GM18499 (cell line): Measurements from ENCODE around the gene EVPL.

Experiments
- ATAC-seq: cut with Tn5 transposase; IDR thresholded peaks from one replicate; pipeline ENCODE4 v1.9.1; 2021; ENCODE audit warnings: moderate number of reproducible peaks; ENCODE audit not compliant: insufficient read depth, unreplicated experiment

The EVPL gene

GRCh38 chr17:76019833-76020467 is 7.2 kb downstream of the EVPL start:
- ATAC-seq: no peak

- ATAC-seq: no peak
Measured at GRCh38 chr17:76018801-76019200, 8.3 kb downstream of the EVPL start.

DNA sequence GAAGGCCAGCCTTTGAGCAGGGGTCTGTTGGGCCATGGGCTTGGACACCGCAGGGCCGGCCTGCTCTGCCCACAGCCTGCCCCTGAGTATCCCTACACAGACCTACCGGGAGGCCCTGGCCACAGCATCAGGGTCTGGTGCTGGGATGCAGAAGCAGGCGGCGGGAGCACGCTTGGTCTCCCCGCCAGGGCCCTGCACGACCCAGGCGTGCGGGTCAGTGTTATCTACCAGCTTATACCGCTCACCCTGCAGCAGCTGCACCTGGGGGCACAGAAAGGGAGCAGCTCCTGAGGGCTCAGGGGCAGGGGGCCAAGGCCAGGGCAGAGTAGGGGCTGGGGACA is 8.8 kb downstream of the EVPL start:
- ATAC-seq: no peak

DNA sequence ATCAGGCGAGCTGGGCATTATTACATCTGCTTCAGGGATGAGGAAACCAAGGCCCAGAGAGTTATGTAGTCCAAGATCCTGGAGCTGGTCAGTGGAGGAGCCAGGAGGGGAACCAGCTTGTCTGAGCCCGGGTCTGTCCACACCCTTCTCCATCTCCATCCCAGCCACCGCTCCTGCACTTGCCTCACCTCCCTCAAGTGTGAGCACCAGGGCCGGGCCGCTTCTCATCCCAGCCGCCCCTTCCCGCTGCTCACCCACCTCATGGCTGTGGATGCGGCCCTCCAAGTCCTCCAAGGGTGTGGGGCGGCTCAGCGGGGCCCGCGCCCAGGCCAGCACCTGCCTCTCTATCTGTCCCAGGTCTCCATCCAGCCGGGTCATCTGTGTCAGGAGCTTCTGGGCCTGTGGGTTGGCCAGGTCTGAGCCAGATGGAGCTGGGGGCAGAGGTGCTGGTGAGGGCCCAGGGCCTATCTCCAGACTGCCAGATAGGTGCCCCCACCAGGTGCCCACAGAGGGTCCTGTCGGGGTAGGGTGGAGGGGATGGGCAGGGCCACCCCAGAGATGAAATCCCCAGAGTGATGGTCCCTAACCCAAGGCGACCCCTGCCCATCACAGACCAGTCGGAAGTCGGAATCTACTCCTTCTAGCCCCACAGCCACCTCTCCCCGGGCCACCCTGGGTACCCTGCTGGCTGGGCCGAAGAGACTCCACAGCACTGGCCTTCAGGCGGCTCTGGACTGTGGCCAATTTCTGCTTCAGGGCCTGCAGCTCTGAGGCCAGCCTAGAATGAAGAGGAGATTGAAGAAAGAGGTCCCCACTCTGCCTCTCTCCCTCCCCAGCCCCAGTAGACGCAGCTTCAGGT is 9.4 kb downstream of the EVPL start:
- no peak for ATAC-seq

DNA sequence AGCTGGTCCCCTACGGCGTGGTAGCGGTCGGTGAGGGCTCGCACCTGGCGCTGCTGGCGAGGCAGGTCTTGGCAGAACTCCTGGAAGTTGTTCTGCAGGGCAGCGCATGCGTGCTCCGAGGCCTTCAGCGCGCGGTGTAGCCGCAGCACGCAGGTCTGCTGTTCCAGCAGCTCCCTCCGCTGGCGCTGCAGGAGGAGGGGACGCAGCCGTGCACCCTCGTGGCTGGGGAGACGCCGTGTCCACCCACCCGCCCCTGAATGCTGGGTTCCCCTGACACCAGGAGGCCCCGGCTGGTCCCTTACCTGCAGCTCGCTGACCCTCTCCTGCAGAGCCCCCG is 12.2 kb downstream of the EVPL start:
- ATAC-seq: no peak

DNA sequence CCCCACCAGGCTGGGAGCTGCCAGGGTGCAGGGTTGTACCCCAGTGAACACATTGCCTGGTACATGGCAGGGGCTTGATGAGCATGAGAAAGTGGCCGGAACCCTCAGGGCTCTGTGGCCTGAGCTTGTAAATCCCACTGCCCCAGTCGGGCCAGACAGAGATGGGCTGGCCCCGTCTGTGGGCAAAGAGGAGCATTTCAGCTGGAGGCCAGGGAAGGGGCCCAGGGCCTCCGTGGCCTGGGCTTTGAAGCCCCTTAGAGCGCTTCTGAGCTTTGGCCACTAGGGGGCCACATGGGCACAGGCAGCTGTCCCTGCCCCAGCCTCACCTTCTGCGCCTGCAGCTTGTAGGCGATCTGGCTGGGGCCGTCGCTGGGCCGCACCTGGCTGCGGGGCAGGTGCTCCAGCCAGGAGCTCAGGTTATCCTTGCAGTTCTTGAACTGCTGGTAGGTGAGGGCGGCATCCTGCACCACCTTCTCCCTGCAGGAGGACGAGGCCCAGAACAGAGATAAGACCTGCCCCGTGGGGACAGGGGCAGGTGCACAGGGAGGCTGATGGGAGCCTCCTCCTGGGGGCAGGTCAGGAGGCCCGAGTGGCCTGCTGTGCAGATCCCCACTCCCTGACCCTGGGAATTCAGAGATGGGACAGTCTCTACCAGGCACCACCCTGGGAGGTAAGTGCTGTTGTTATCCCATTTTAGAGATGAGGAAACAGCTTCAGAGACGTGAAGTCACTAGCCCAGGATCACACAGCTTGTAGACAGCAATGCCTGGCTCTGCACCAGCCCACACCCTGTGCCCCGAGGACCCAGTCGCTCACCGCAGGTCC is 12.8 kb downstream of the EVPL start:
- ATAC-seq: no peak

DNA sequence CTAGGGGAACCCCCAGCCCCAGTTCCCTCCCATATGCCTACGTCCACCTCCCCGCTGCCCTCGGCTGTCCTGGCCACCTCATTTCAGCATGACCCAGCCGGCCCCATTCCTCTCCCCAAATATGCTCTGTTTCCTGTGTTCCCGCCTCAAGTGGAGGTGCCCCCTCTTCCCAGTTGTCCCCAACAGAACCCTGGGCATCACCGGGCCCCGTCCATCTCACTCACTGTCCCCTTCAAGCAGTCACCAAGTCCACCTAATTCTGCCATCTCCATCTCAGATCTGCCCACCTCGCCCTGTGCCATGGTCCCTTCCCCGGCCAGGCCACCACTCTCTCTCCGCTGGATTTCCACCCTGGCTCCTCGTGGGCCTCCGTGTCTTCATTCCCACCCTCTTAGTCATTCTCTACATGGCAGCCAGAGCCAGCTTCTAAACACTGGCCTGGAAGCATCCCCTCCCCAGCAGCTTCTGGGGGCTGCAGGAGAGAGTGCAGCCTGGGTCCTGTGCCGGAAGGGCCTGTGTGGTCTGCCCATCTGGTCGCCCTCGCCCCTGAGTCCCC is 13.7 kb downstream of the EVPL start:
- no peak for ATAC-seq

DNA sequence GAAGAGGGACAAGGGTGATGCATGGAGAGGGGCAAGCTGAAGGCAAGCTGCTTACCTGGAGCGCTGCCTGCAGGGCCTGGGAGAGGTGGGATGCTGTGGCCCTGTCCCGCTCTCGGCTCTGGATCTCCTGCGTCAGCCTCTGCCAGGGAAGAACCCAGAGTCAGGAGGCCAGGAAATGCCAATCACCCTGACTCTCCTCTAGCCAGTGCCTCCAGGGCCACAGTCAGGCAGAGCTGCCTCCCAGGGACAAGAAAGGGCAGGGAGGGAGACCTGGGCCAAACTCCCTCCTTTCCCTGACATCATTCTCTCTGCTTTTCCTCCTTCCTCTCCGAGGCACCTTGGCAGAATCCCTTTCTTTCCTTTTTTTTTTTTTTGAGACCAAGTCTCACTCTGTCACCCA is 15.2 kb downstream of the EVPL start:
- no peak for ATAC-seq

- ATAC-seq: no peak
Measured at GRCh38 chr17:76009969-76010661, 17.0 kb downstream of the EVPL start.

DNA sequence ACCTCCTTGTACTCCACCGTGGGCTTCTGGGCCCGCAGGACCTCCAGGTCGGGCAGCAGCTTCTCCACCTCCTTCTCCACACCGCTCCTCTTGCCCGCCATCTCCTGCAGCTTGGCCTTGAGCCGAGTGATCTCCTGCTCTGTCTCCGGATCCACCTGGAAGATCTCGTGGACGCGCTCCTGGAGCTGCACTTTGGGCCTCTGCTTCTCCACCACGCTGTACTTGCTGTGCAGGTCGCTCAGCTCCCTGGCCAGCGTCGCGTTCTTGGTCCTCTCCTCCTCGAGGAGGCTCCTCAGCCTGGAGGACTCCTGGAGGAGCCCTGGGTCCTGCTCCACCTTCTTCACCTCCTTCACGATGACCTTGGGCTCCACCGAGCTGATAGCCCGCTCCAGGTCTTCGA is 17.7 kb downstream of the EVPL start:
- no peak for ATAC-seq

DNA sequence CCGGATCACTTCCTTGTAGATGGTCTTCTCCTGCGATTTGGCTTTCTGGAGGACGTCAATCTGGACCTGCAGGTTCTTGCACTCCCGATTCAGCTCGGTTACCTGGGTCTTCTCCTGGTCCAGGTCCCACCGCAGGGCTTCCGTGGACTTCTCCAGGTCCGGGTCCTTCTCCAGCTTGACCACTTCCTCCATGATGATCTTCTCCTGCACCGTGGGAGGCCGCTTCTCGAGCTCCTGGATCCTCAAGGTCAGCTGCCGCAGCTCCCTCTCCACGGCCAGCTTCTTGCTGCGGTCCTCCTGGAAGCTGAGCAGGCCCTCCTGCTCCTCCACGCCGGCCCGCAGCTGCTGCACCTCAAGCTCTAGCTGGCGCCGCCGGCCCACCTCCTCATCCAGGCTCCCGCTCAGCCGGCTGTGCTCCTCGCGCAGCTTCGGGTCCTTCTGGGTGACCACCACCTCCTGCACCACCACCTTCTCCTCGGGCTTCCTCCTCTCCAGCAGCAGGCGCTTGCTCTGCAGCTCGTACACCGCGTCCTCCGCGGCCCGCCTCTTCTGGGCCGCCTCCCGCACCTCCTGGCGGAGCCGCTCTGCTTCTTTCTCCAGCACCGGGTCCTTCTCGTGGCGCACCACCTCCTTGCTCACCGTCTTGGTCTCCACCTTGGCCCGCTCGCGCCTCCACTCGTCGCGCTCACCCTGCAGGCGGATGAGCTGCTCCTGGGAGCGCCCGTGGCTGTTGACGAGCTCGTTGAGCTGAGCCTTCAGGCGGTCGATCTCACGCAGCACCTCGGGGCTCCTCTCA is 18.3 kb downstream of the EVPL start:
- no peak for ATAC-seq

- no peak for ATAC-seq
Measured at GRCh38 chr17:76008208-76008607, 18.9 kb downstream of the EVPL start.

DNA sequence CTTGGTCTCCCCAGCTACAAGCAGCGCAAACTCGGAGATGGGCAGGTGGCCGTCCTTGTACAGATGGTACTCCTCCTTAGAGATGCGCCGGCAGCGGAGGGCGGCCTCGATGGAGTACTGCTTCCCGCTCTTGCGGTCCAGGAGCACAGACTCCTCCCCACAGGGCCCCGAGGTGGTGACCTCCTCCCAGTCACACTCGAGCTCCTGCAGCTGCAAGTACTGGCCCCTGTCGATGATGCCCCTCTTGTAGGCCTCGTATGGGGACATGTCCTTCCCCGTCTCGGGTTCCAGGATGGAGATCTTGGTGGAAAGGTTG is 19.3 kb downstream of the EVPL start:
- ATAC-seq: no peak

DNA sequence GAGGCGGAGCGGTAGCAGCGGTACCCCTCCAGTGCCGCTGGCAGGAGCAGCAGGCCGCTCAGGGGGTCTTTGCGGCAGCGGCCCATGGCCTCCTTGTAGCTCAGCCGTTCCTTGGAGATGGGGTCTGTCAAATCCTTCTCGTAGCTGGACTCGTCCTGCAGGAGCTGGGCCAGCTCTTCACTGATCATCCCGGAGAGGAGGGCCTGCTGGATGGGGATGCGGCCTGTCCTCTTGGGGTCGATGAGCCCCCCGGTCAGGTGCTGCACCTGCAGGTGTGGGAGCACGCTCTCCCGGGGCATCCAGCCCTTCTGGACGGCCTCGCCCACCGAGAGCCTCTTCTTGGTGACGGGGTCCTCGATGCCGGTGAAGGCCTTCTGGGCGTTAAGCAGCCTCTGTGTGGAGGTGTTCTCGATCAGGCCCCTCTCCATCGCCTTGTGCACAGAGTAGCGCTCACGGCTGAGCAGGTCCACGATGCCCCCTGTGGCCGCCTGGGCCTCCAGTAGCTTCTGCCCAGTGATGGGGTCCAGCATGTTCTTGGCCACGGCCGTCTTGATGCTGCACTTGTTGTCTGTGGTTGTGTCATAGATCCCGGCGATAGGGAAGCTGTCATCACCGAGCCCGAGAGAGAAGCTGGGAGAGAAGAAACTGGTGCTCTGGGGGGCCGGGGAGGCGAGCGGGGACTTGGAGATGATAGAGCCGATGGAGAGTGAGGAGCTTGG is 19.8 kb downstream of the EVPL start:
- no peak for ATAC-seq

GRCh38 chr17:76005263-76006149 is 21.6 kb downstream of the EVPL start:
- ATAC-seq: no peak

DNA sequence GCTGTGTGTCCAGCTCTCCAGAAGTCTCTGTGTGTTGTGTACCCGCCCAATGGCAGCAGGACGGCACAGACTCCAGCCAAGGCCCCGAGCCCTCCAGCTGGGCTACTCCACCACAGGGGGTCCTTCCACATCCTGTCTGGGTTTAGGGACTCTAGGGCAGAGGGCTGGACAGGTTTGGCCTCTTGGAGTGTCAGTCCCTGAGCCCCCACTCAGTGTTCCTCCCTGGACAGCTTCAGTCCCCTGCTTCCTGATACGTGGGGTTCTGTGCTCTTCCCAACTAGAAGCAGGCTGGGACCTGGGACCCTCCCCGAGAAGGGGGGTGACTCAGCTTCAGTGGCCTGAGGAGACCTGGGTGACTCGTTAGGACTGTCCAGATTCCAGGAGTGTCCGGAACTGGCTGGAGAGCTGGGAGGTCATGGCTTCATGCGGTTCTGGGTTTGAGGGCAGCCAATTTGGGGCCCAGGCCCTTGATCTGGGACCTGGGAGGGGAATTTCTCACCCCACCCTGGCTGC is 22.3 kb downstream of the EVPL start:
- no peak for ATAC-seq

GRCh38 chr17:76003915-76004314 is 23.2 kb downstream of the EVPL start:
- no peak for ATAC-seq

DNA sequence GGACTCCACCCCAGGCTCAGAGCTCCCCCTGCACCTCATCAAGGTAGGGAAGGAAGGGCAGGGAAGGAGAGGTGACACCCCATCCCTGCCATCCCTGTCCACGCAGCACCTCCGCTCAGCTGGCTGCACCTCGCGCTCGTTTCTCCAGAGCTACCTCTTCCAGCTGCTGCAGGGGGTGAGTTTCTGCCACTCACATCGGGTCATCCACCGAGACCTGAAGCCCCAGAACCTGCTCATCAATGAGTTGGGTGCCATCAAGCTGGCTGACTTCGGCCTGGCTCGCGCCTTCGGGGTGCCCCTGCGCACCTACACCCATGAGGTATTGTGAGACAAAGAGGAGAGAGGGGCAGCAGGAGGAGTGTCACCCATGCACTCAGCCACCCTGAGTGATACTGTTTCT is 25.0 kb downstream of the EVPL start:
- ATAC-seq: no peak
